Measurements from ENCODE around the gene PTER. TPM values are rescaled to one million over a fixed set of nuclear protein-coding genes. Genes with fewer than 3 reads are reported as not detected.

Gene PTER
- total RNA-seq, 1 donor from 2014 or later: 2.5 TPM

DNA sequence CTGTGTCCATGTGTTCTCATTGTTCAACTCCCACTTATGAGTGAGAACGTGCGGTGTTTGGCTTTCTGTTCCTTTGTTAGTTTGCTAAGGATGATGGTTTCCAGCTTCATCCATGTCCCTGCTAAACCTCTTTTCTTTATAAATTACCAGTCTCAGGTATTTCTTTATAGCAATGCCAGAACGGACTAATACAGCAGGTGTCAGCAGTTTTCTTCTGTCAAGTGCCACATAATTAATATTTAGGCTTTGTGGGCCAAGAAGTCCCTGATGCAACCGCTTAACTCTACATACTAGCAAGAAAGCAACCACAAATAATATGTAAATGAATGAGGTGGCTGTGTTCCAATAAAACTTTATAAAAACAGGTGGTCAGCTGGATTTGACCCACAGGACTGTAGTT, 111.2 kb downstream of the PTER start:
- no peak overlapping the region for H3K27ac Mint-ChIP-seq (ENCODE audit: unreplicated experiment)
- Histone ChIP-seq H3K27me3 (ENCODE audit: insufficient read depth, low read length) (no peaks in the 10 kb centered on the region), H4K20me1 (ENCODE audit: insufficient read depth, low read length) (no peaks in the 10 kb centered on the region), H3K4me3 (ENCODE audit: insufficient read depth, low read depth, low read length) (no peak overlapping the region), H3K9me3 (ENCODE audit: insufficient read depth, low read depth, low read length) (no peaks in the 10 kb centered on the region), H3K4me2 (ENCODE audit: low read length) (no peak overlapping the region), H3K79me2 (ENCODE audit: insufficient read depth, low read length) (no peaks in the 10 kb centered on the region), H2AFZ (ENCODE audit: low read depth, low read length) (no peak overlapping the region), H3K4me1 (ENCODE audit: insufficient read depth, low read length) (no peaks in the 10 kb centered on the region), H3K9ac (ENCODE audit: low read length) (no peak overlapping the region), H3K36me3 (ENCODE audit: insufficient read depth, low read length) (no peaks in the 10 kb centered on the region), H3K27ac (ENCODE audit: low read depth, low read length) (no peak overlapping the region)
- DNase-seq (ENCODE audit: low read depth) (no peak), FAIRE-seq (no peak)
- TF ChIP-seq EZH2 (IDR thresholded peaks at IDR 0.05; ENCODE audit: insufficient read depth, low read length): no peak
- no peak for TF ChIP-seq CTCF (IDR thresholded peaks at IDR 0.05; ENCODE audit: insufficient read depth, low read depth, low read length)
- H3K9me3 Mint-ChIP-seq (ENCODE audit: unreplicated experiment): no peaks in the 10 kb centered on the region
- H3K27me3 Mint-ChIP-seq (ENCODE audit: low read depth, unreplicated experiment): peaks cover 8% of the 10 kb centered on the region
- H3K4me1 Mint-ChIP-seq (ENCODE audit: low read depth, unreplicated experiment): no peaks in the 10 kb centered on the region
- H3K4me3 Mint-ChIP-seq (ENCODE audit: unreplicated experiment): no peak overlapping the region
- no peaks in the 10 kb centered on the region for H3K36me3 Mint-ChIP-seq (ENCODE audit: low read depth, unreplicated experiment)

DNA sequence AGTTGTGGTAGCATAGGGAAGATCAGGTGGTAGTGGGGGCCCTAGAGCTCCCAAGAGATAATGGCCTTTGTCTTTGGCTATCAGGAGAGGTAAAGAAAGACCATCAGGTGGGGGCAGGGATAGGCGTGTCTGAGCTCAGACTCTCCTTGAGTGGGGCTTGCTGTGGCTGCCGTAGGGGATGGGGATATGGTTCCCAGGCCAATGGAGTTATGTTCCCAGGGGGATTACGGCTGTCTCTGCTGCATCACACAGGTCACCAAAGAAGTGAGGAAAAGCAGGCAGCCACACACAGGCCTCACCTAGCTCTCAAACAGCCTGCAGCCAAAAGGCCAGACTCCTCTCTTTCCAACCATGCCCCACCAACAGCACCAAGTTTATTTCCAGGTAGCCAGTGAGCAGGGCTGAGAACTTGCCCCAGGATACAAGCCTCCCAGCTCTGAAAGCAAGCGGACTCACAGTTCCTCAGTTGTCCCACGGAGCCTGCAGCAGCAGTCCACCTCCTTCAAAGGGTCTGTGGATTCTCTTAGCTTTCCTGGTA, 122.5 kb downstream of the PTER start:
- H3K36me3 Mint-ChIP-seq (ENCODE audit: low read depth, unreplicated experiment): peaks cover 3% of the 10 kb centered on the region
- Histone ChIP-seq H3K9ac (ENCODE audit: low read length) (no peak overlapping the region), H3K27ac (ENCODE audit: low read depth, low read length) (no peak overlapping the region), H3K79me2 (ENCODE audit: insufficient read depth, low read length) (no peaks in the 10 kb centered on the region), H3K4me3 (ENCODE audit: insufficient read depth, low read depth, low read length) (no peak overlapping the region), H4K20me1 (ENCODE audit: insufficient read depth, low read length) (no peaks in the 10 kb centered on the region), H2AFZ (ENCODE audit: low read depth, low read length) (no peak overlapping the region), H3K36me3 (ENCODE audit: insufficient read depth, low read length) (no peaks in the 10 kb centered on the region), H3K4me1 (ENCODE audit: insufficient read depth, low read length) (no peaks in the 10 kb centered on the region), H3K27me3 (ENCODE audit: insufficient read depth, low read length) (no peaks in the 10 kb centered on the region), H3K9me3 (ENCODE audit: insufficient read depth, low read depth, low read length) (no peaks in the 10 kb centered on the region), H3K4me2 (ENCODE audit: low read length) (no peak overlapping the region)
- H3K9me3 Mint-ChIP-seq (ENCODE audit: unreplicated experiment): peaks cover 2% of the 10 kb centered on the region
- DNase-seq (ENCODE audit: low read depth) (no peak), FAIRE-seq (no peak)
- no peak overlapping the region for H3K27ac Mint-ChIP-seq (ENCODE audit: unreplicated experiment)
- no peak overlapping the region for H3K4me3 Mint-ChIP-seq (ENCODE audit: unreplicated experiment)
- TF ChIP-seq EZH2 (IDR thresholded peaks at IDR 0.05; ENCODE audit: insufficient read depth, low read length): no peak
- TF ChIP-seq CTCF (IDR thresholded peaks at IDR 0.05; ENCODE audit: insufficient read depth, low read depth, low read length): no peak
- no peaks in the 10 kb centered on the region for H3K27me3 Mint-ChIP-seq (ENCODE audit: low read depth, unreplicated experiment)
- peaks cover 3% of the 10 kb centered on the region for H3K4me1 Mint-ChIP-seq (ENCODE audit: low read depth, unreplicated experiment)

- Mint-ChIP-seq H3K36me3 (ENCODE audit: low read depth, unreplicated experiment) (peaks cover 3% of the 10 kb centered on the region), H3K4me3 (ENCODE audit: unreplicated experiment) (no peak overlapping the region), H3K9me3 (ENCODE audit: unreplicated experiment) (peaks cover 6% of the 10 kb centered on the region), H3K4me1 (ENCODE audit: low read depth, unreplicated experiment) (peaks cover 3% of the 10 kb centered on the region), H3K27ac (ENCODE audit: unreplicated experiment) (no peak overlapping the region), H3K27me3 (ENCODE audit: low read depth, unreplicated experiment) (peaks cover 2% of the 10 kb centered on the region)
- H3K27ac ChIP-seq (ENCODE audit: low read depth, low read length): no peak overlapping the region
- DNase-seq (ENCODE audit: low read depth) (no peak), FAIRE-seq (no peak)
- no peaks in the 10 kb centered on the region for H4K20me1 ChIP-seq (ENCODE audit: insufficient read depth, low read length)
- TF ChIP-seq EZH2 (IDR thresholded peaks at IDR 0.05; ENCODE audit: insufficient read depth, low read length) (no peak), CTCF (IDR thresholded peaks at IDR 0.05; ENCODE audit: insufficient read depth, low read depth, low read length) (no peak)
- H3K4me2 ChIP-seq (ENCODE audit: low read length): no peak overlapping the region
- no peak overlapping the region for H3K4me3 ChIP-seq (ENCODE audit: insufficient read depth, low read depth, low read length)
- no peak overlapping the region for H3K9ac ChIP-seq (ENCODE audit: low read length)
- H3K36me3 ChIP-seq (ENCODE audit: insufficient read depth, low read length): no peaks in the 10 kb centered on the region
- H3K9me3 ChIP-seq (ENCODE audit: insufficient read depth, low read depth, low read length): no peaks in the 10 kb centered on the region
- H3K27me3 ChIP-seq (ENCODE audit: insufficient read depth, low read length): no peaks in the 10 kb centered on the region
- no peak overlapping the region for H2AFZ ChIP-seq (ENCODE audit: low read depth, low read length)
- H3K79me2 ChIP-seq (ENCODE audit: insufficient read depth, low read length): no peaks in the 10 kb centered on the region
- no peaks in the 10 kb centered on the region for H3K4me1 ChIP-seq (ENCODE audit: insufficient read depth, low read length)
Measured at GRCh38 chr10:16562891-16563290, 126.1 kb downstream of the PTER start.

Measured in astrocyte (in vitro differentiated cells and primary cell).